Measurements from ENCODE around the gene SIGLEC6.

DNA sequence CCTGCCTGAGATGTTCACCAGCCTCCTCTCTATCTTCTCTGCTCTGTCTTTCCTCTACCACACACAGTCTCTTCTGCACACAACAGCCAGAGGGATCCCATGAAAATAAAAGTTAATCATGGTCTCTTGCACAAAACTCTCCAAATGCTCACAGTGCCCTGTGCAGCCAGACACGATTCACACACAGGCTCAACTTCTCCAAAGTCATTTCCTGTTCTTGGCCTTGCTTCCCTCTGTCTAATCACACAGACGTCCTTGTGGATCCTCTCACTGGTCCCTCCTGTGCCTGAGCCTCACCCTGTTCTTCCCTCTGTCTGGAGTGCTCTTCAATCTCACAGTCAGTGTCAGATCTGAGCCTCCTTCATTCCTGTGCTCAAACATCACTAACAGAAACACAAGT, 37.7 kb downstream of the SIGLEC6 start:
- TF ChIP-seq, protein P1, sequence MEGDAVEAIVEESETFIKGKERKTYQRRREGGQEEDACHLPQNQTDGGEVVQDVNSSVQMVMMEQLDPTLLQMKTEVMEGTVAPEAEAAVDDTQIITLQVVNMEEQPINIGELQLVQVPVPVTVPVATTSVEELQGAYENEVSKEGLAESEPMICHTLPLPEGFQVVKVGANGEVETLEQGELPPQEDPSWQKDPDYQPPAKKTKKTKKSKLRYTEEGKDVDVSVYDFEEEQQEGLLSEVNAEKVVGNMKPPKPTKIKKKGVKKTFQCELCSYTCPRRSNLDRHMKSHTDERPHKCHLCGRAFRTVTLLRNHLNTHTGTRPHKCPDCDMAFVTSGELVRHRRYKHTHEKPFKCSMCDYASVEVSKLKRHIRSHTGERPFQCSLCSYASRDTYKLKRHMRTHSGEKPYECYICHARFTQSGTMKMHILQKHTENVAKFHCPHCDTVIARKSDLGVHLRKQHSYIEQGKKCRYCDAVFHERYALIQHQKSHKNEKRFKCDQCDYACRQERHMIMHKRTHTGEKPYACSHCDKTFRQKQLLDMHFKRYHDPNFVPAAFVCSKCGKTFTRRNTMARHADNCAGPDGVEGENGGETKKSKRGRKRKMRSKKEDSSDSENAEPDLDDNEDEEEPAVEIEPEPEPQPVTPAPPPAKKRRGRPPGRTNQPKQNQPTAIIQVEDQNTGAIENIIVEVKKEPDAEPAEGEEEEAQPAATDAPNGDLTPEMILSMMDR (IDR thresholded peaks at IDR 0.05 in 8 of 11, conservative IDR thresholded peaks at IDR 0.05 in 3 of 11): no peak
- TF ChIP-seq POLR2AphosphoS5 (IDR thresholded peaks at IDR 0.05) (no peak), POLR2A (IDR thresholded peaks at IDR 0.05) (no peak)
